ENCODE measurements around the gene HSPA4L. TPM values are rescaled to one million over a fixed set of nuclear protein-coding genes. Genes with fewer than 3 reads are reported as not detected.

Gene HSPA4L
- total RNA-seq, 1 experiment from 2014 or later: 18.6 TPM

GRCh38 chr4:127791391-127791790 is 9.3 kb downstream of the HSPA4L start (continued):
- TF ChIP-seq CEBPB (IDR thresholded peaks at IDR 0.05; ENCODE audit: low read depth): no peak
- TF ChIP-seq EZH2phosphoT487 (IDR thresholded peaks at IDR 0.05; ENCODE audit: borderline replicate concordance): no peak
- TF ChIP-seq ZNF274 (IDR thresholded peaks at IDR 0.05; ENCODE audit: low read depth, low read length): no peak
- TF ChIP-seq ZBTB33 (IDR thresholded peaks at IDR 0.05; ENCODE audit: extremely low read depth, insufficient replicate concordance, low read length): no peak
- TF ChIP-seq, protein P1, sequence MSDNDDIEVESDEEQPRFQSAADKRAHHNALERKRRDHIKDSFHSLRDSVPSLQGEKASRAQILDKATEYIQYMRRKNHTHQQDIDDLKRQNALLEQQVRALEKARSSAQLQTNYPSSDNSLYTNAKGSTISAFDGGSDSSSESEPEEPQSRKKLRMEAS (IDR thresholded peaks at IDR 0.05): no peak
- TF ChIP-seq FOSL1 (IDR thresholded peaks at IDR 0.05; ENCODE audit: low read depth): no peak

DNA sequence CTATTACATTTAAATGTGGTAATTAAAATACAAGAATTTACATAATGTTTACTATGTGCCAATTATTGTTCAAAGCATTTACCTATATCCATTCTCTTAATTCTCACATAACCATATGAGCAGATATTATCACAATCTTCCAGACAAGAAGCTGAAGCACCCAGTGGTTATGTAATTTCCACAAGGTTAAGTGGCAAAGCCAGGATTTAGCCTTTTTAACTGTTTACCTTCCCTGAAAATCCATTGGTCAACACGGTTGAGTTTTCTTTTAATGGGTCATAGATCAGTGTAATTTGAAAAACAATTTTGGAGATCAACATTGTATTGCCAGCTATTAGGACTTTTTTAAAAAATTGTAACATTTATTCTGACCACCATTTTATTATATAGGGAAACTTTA is 11.4 kb downstream of the HSPA4L start:
- RAD21 ChIA-PET (ENCODE audit: low non-redundant PET in 1 of 2, low total read pairs in 2 of 2, uncharacterized antibody in 2 of 2, unreplicated experiment in 2 of 2): no interaction called here
- Histone ChIP-seq H3K4me1 (ENCODE audit: control insufficient read depth in 1 of 2, insufficient read depth in 2 of 2, low read length in 2 of 2) (no peaks in the 10 kb centered on the region), H4K20me1 (ENCODE audit: insufficient read depth) (no peaks in the 10 kb centered on the region), H3K4me3 (replicated peaks in 1 of 2; ENCODE audit: low read depth in 1 of 2, low read length in 2 of 2) (no peak overlapping the region), H3K79me2 (ENCODE audit: insufficient read depth, low read length) (peaks cover 38% of the 10 kb centered on the region), H3K9ac (ENCODE audit: low read length) (no peak overlapping the region), H3K36me3 (ENCODE audit: control insufficient read depth in 1 of 2, insufficient read depth in 2 of 2, low read length in 2 of 2) (no peaks in the 10 kb centered on the region), H3K9me3 (ENCODE audit: control insufficient read depth in 1 of 2, insufficient read depth in 1 of 2, low read depth in 1 of 2, low read length in 2 of 2) (no peaks in the 10 kb centered on the region), H3K27me3 (ENCODE audit: insufficient read depth, low read length) (no peaks in the 10 kb centered on the region), H3K9me2 (ENCODE audit: insufficient read depth) (no peaks in the 10 kb centered on the region), H3K27ac (ENCODE audit: low read depth, low read length) (no peak overlapping the region), H3K4me2 (ENCODE audit: low read length) (no peak overlapping the region), H2AFZ (ENCODE audit: low read depth, low read length, poor library complexity, severe bottlenecking) (no peak overlapping the region)
- intact Hi-C loops (cut with micrococcal nuclease): no loop called here
- DNase-seq (ENCODE audit: low read depth, low spot score) (no peak), ATAC-seq (no peak)
- no peak for TF ChIP-seq SIN3A (IDR thresholded peaks at IDR 0.05; ENCODE audit: low read depth)
- TF ChIP-seq RAD21 (IDR thresholded peaks at IDR 0.05; ENCODE audit: low read depth): no peak
- TF ChIP-seq EZH2phosphoT487 (IDR thresholded peaks at IDR 0.05; ENCODE audit: borderline replicate concordance): no peak
- no peak for TF ChIP-seq REST (IDR thresholded peaks at IDR 0.05; ENCODE audit: low read depth)
- TF ChIP-seq TCF7L2 (IDR thresholded peaks at IDR 0.05; ENCODE audit: borderline replicate concordance, extremely low read depth, insufficient read depth, insufficient read length): no peak
- no peak for TF ChIP-seq ELF1 (IDR thresholded peaks at IDR 0.05; ENCODE audit: borderline replicate concordance, low read depth)
- TF ChIP-seq POLR2A (IDR thresholded peaks at IDR 0.05; ENCODE audit: borderline replicate concordance, extremely low read depth, insufficient read depth, insufficient read length): no peak
- TF ChIP-seq FOSL1 (IDR thresholded peaks at IDR 0.05; ENCODE audit: low read depth): no peak
- TF ChIP-seq, protein P1 (IDR thresholded peaks at IDR 0.05): no peak
- no peak for TF ChIP-seq SRF (IDR thresholded peaks at IDR 0.05; ENCODE audit: low read depth)
- no peak for TF ChIP-seq CBX3 (IDR thresholded peaks at IDR 0.05; ENCODE audit: low read depth)
- CTCF ChIA-PET: no interaction called here
- POLR2A ChIA-PET: no interaction called here
- BruUV-seq (replicated peaks): no TSS peak

Data from HCT116 (cell line).